Neural progenitor cell (in vitro differentiated cells): ENCODE results near the gene RIMOC1.

Experiments used
- EZH2 ChIP-seq: fragments of 200-600 bp; sonication (generic); IDR thresholded peaks from 2 replicates; pipeline ENCODE4 v1.6.1; 2017; ENCODE audit warnings: antibody characterized with exemption, mild to moderate bottlenecking, moderate library complexity
- TF ChIP-seq, protein P1 (sequence below): fragments of 200-600 bp; sonication (generic); IDR thresholded peaks from 2 replicates; pipeline ENCODE4 v1.5.1; 2017; ENCODE audit warnings: antibody characterized with exemption, mild to moderate bottlenecking

DNA sequence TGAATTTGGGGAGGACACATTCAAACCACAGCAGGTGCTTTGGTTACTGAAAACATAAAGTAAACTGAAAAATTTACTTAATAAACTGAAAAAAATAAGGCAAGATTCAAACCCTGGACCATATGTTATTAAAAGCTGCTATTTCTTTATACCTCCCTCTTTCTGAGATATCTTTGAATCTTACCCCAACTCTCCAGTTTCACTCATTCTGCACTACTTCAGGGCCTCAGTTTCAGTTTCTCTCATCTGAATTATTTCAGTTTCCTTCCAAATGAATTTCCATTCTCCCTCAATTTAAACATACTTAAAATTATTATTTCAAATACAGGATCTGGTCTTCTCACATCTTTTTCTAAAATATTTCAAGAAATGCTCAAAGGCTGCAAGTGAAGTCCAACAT, 29.0 kb upstream of the RIMOC1 start:
- no peak for TF ChIP-seq EZH2
- TF ChIP-seq, protein P1, sequence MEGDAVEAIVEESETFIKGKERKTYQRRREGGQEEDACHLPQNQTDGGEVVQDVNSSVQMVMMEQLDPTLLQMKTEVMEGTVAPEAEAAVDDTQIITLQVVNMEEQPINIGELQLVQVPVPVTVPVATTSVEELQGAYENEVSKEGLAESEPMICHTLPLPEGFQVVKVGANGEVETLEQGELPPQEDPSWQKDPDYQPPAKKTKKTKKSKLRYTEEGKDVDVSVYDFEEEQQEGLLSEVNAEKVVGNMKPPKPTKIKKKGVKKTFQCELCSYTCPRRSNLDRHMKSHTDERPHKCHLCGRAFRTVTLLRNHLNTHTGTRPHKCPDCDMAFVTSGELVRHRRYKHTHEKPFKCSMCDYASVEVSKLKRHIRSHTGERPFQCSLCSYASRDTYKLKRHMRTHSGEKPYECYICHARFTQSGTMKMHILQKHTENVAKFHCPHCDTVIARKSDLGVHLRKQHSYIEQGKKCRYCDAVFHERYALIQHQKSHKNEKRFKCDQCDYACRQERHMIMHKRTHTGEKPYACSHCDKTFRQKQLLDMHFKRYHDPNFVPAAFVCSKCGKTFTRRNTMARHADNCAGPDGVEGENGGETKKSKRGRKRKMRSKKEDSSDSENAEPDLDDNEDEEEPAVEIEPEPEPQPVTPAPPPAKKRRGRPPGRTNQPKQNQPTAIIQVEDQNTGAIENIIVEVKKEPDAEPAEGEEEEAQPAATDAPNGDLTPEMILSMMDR, result no peak
